Omental fat pad (tissue), 4 donors: ENCODE results near the gene GET4. TPM values are rescaled to one million over a fixed set of nuclear protein-coding genes. Genes with fewer than 3 reads are reported as not detected.
"Not testable (repeated sequence)": the region's sequence is repeated elsewhere in the genome, so short reads cannot be mapped to it uniquely, and the experiment has no call there.

ENCODE experiments used
- ATAC-seq: fragments of 150-250 bp; one replicate; pipeline ENCODE4 v1.9.1; 2016; ENCODE audit warnings: mild to moderate bottlenecking, moderate library complexity; ENCODE audit not compliant: low FRiP score
- DNase-seq: peaks from one replicate; pipeline ENCODE4 v3.0.0-alpha.2; 2019; ENCODE audit warnings: low spot score
- total RNA-seq, 4 donors: library from RNA; depleted of rRNA; stranded (reverse); fragments of >200 nt; gene quantifications; one replicate each; pipeline ENCODE4 v1.1.0, GENCODE V29; 2016
- TF ChIP-seq, protein P1 (sequence below), 3 donors: fragments of 450-650 bp; IDR thresholded peaks; one replicate each; pipeline ENCODE4 v1.5.1; 2016 to 2017; ENCODE audit warnings: antibody characterized with exemption in 3 of 3, mild to moderate bottlenecking in 3 of 3, moderate library complexity in 2 of 3

The GET4 gene
- total RNA-seq, 4 donors from 2014 or later, result 18.7 to 28.5 (median 23.5) TPM

- TF ChIP-seq, protein P1, sequence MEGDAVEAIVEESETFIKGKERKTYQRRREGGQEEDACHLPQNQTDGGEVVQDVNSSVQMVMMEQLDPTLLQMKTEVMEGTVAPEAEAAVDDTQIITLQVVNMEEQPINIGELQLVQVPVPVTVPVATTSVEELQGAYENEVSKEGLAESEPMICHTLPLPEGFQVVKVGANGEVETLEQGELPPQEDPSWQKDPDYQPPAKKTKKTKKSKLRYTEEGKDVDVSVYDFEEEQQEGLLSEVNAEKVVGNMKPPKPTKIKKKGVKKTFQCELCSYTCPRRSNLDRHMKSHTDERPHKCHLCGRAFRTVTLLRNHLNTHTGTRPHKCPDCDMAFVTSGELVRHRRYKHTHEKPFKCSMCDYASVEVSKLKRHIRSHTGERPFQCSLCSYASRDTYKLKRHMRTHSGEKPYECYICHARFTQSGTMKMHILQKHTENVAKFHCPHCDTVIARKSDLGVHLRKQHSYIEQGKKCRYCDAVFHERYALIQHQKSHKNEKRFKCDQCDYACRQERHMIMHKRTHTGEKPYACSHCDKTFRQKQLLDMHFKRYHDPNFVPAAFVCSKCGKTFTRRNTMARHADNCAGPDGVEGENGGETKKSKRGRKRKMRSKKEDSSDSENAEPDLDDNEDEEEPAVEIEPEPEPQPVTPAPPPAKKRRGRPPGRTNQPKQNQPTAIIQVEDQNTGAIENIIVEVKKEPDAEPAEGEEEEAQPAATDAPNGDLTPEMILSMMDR (IDR thresholded peaks at IDR 0.05), result no peak
- no peak for DNase-seq
- ATAC-seq, result no peak
Observed at GRCh38 chr7:920351-921070, 44.2 kb downstream of the GET4 start.

- DNase-seq, result no peak
- TF ChIP-seq, protein P1 (IDR thresholded peaks at IDR 0.05), result no peak
- no peak for ATAC-seq
Observed at GRCh38 chr7:921071-921461, 44.7 kb downstream of the GET4 start.

- DNase-seq (peak; percentile 8), ATAC-seq (no peak)
- TF ChIP-seq, protein P1 (IDR thresholded peaks at IDR 0.05), result no peak
Observed at GRCh38 chr7:921581-922333, 45.4 kb downstream of the GET4 start.

GRCh38 chr7:922334-923107 is 46.2 kb downstream of the GET4 start:
- DNase-seq, result peak; percentile 20
- TF ChIP-seq, protein P1 (IDR thresholded peaks at IDR 0.05), result no peak
- no peak for ATAC-seq

DNA sequence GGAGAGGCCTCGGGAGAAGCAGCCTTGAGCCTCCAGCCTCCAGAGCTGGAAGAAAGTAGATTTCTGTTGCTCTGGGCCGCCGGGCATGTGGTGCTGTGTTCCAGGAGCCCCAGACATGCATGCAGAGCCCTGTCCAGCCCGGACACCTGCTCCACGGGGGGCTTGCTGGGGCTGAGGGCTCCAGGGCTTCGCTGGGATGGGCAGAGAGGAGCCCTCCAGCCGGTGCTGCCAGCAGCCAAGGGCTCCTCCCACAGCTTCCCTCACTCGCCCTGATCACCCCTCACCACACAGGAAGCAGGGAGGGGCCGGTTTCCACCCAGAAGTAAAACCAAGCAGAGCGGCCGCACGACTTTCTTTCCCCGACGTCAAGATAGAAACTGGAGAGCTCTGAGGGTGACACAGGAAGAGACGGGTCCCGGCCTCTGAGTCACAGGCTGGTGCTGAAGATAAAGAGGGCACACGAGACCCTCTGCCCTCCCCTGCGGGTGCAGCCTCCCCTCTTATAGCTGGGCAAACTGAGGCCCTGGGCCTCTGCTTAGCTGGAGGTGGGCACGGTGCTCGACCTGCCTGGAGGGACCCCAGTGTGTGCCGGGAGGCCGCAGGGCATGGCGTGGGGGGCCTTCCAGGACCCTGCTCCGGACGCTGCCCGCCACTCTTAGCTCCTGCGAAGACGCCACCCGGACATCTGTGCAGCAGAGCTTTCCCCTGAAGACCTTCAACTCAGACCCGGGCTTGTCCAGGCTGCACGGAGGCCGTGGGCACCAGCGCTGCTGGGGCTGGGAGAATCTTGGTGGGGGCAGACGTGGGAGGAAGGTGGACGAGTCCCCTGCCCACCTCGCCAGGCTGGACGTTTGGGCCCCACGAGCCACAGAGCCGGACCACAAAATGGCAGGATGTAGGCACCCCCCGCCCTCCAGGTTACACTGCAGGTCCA is 47.0 kb downstream of the GET4 start:
- TF ChIP-seq, protein P1 (IDR thresholded peaks at IDR 0.05), result no peak
- DNase-seq (no peak), ATAC-seq (no peak)

- not testable (repeated sequence) for DNase-seq
Observed at GRCh38 chr7:924042-924441, 47.7 kb downstream of the GET4 start.

More at GRCh38 chr7:924042-924441, 47.7 kb downstream of the GET4 start:
- ATAC-seq, result not testable (repeated sequence)
